ENCODE results near the gene FGF8. TPM values are rescaled to one million over a fixed set of nuclear protein-coding genes. Genes with fewer than 3 reads are reported as not detected.

The FGF8 gene
- total RNA-seq, 1 experiment from 2014 or later, result 0.39 TPM

GRCh38 chr10:101771380-101771779 lies 4.5 kb downstream of the FGF8 start:
- Histone ChIP-seq H3K27ac (ENCODE audit: low read length) (no peak overlapping the region), H3K36me3 (ENCODE audit: control insufficient read depth, insufficient read depth, low read length) (no peaks in the 10 kb centered on the region), H3K4me1 (ENCODE audit: control insufficient read depth, insufficient read depth, low read length) (no peaks in the 10 kb centered on the region), H3K27me3 (ENCODE audit: control insufficient read depth, insufficient read depth, low read length) (no peaks in the 10 kb centered on the region; the same call in 1 of the 2 replicates), H3K9me3 (ENCODE audit: control insufficient read depth, insufficient read depth, low read depth, low read length) (no peaks in the 10 kb centered on the region), H3K4me3 (ENCODE audit: low read depth in 2 of 2, low read length in 2 of 2) (no peak overlapping the region)
- ChIA-PET CTCF (interaction anchor here (1.2 kb wide), 1 partner anchor 9 kb away, joined by 6 read pairs; no protein-coding TSS in a partner anchor), POLR2A (no interaction called here)
- intact Hi-C loops (cut with micrococcal nuclease; ENCODE audit: unreplicated experiment) (no loop called here), in situ Hi-C loops (cut with HindIII; ENCODE audit: low pct_unique_long_range_greater_than_20kb, low sequenced_read_pairs) (no loop called here)
- no peak for ATAC-seq
- TF ChIP-seq TCF7L2 (IDR thresholded peaks at IDR 0.05; ENCODE audit: low read depth, low read length) (no peak), SIN3A (IDR thresholded peaks at IDR 0.05; ENCODE audit: borderline replicate concordance, insufficient read depth, low read depth, low read length) (no peak), POLR2AphosphoS5 (IDR thresholded peaks at IDR 0.05; ENCODE audit: low read depth, low read length) (no peak)
- TF ChIP-seq, protein P1, sequence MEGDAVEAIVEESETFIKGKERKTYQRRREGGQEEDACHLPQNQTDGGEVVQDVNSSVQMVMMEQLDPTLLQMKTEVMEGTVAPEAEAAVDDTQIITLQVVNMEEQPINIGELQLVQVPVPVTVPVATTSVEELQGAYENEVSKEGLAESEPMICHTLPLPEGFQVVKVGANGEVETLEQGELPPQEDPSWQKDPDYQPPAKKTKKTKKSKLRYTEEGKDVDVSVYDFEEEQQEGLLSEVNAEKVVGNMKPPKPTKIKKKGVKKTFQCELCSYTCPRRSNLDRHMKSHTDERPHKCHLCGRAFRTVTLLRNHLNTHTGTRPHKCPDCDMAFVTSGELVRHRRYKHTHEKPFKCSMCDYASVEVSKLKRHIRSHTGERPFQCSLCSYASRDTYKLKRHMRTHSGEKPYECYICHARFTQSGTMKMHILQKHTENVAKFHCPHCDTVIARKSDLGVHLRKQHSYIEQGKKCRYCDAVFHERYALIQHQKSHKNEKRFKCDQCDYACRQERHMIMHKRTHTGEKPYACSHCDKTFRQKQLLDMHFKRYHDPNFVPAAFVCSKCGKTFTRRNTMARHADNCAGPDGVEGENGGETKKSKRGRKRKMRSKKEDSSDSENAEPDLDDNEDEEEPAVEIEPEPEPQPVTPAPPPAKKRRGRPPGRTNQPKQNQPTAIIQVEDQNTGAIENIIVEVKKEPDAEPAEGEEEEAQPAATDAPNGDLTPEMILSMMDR (IDR thresholded peaks at IDR 0.05), result no peak
- TF ChIP-seq, protein P2, sequence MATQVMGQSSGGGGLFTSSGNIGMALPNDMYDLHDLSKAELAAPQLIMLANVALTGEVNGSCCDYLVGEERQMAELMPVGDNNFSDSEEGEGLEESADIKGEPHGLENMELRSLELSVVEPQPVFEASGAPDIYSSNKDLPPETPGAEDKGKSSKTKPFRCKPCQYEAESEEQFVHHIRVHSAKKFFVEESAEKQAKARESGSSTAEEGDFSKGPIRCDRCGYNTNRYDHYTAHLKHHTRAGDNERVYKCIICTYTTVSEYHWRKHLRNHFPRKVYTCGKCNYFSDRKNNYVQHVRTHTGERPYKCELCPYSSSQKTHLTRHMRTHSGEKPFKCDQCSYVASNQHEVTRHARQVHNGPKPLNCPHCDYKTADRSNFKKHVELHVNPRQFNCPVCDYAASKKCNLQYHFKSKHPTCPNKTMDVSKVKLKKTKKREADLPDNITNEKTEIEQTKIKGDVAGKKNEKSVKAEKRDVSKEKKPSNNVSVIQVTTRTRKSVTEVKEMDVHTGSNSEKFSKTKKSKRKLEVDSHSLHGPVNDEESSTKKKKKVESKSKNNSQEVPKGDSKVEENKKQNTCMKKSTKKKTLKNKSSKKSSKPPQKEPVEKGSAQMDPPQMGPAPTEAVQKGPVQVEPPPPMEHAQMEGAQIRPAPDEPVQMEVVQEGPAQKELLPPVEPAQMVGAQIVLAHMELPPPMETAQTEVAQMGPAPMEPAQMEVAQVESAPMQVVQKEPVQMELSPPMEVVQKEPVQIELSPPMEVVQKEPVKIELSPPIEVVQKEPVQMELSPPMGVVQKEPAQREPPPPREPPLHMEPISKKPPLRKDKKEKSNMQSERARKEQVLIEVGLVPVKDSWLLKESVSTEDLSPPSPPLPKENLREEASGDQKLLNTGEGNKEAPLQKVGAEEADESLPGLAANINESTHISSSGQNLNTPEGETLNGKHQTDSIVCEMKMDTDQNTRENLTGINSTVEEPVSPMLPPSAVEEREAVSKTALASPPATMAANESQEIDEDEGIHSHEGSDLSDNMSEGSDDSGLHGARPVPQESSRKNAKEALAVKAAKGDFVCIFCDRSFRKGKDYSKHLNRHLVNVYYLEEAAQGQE (IDR thresholded peaks at IDR 0.05; ENCODE audit: insufficient read depth in 1 of 2, low read depth in 2 of 2, low read length in 1 of 2), result no peak
- BruUV-seq (replicated peaks), result no TSS peak
- DNase-seq (ENCODE audit: low read depth, low spot score), result no peak

- ChIA-PET CTCF (interaction anchor here (0.6 to 1.2 kb wide), 3 partner anchors 10 to 160 kb away, joined by 3 to 7 read pairs (median 6); no protein-coding TSS in a partner anchor), POLR2A (no interaction called here)
- H3K36me3 ChIP-seq (ENCODE audit: control insufficient read depth, insufficient read depth, low read length), result no peaks in the 10 kb centered on the region
- DNase-seq (ENCODE audit: low read depth, low spot score) (no peak), ATAC-seq (no peak)
- H3K27me3 ChIP-seq (ENCODE audit: control insufficient read depth, insufficient read depth, low read length), result no peaks in the 10 kb centered on the region; the same call in 1 of the 2 replicates
- no peak overlapping the region for H3K27ac ChIP-seq (ENCODE audit: low read length)
- intact Hi-C loops (cut with micrococcal nuclease; ENCODE audit: unreplicated experiment) (no loop called here), in situ Hi-C loops (cut with HindIII; ENCODE audit: low pct_unique_long_range_greater_than_20kb, low sequenced_read_pairs) (no loop called here)
- TF ChIP-seq POLR2AphosphoS5 (IDR thresholded peaks at IDR 0.05; ENCODE audit: low read depth, low read length), result no peak
- TF ChIP-seq TCF7L2 (IDR thresholded peaks at IDR 0.05; ENCODE audit: low read depth, low read length), result no peak
- TF ChIP-seq, protein P1 (IDR thresholded peaks at IDR 0.05), result no peak
- no peaks in the 10 kb centered on the region for H3K4me1 ChIP-seq (ENCODE audit: control insufficient read depth, insufficient read depth, low read length)
- BruUV-seq (replicated peaks), result no TSS peak
- H3K4me3 ChIP-seq (ENCODE audit: low read depth in 2 of 2, low read length in 2 of 2), result no peak overlapping the region
- no peaks in the 10 kb centered on the region for H3K9me3 ChIP-seq (ENCODE audit: control insufficient read depth, insufficient read depth, low read depth, low read length)
These were observed 5.3 kb downstream of the FGF8 start for GRCh38 chr10:101770331-101771215.
